K562 (cell line): ENCODE measurements around the gene CLEC1A. TPM values are rescaled to one million over a fixed set of nuclear protein-coding genes. Genes with fewer than 3 reads are reported as not detected.

Experiments
- ATAC-seq: fragments of 200-7000 bp; cut with Tn5 transposase; 3 replicates; pipeline ENCODE4 v1.9.1; 2020; ENCODE audit warnings: moderate library complexity
- BruUV-seq: library from RNA; stranded (reverse); fragments of 400-500 nt; replicated peaks from 2 replicates; lab custom pipeline; 2021; lab: Mats Ljungman, UMichigan
- CTCF ChIA-PET: fragments of 300-600 bp; formaldehyde crosslinking; extraction: SDS; loops from one replicate; lab custom pipeline; 2021; ENCODE audit warnings: low intra/inter-chr PET ratio; lab: Yijun Ruan, JAX
- POLR2A ChIA-PET: fragments of 300-600, 350-650 bp; sonication (Branson Sonifier 250); formaldehyde crosslinking; extraction: SDS; loops from one replicate; lab custom pipeline; 2021; ENCODE audit warnings: antibody characterized with exemption, inconsistent platforms; lab: Yijun Ruan, JAX
- DNase-seq, 4 experiments: peaks; one replicate each; pipeline versions ENCODE4 v3.0.0 to v3.0.0-alpha.2; 2011 to 2018; ENCODE audit warnings: low spot score in 3 of 4, mixed read lengths in 3 of 4; ENCODE audit errors: extremely low read depth in 1 of 4
- FAIRE-seq: peaks from 2 replicates; lab custom pipeline; 2011; peaks lifted over from hg19 to GRCh38; lab: Jason Lieb, UNC
- H2AFZ ChIP-seq: 2 replicates; pipeline ENCODE4 v1.6.0; 2011; ENCODE audit warnings: low read depth, low read length, control low read depth, inconsistent platforms
- H3K27ac ChIP-seq: fragments of 200-600 bp; 3 replicates; pipeline ENCODE4 v1.8.0; 2011; ENCODE audit warnings: low read depth, mild to moderate bottlenecking, control low read depth, inconsistent platforms, low read length, moderate library complexity, mixed read lengths; ENCODE audit errors: extremely low read depth
- H3K27me3 ChIP-seq, 2 experiments: fragments of 300-600 bp in 1 of 2; 2 replicates in 1 of 2; 3 replicates in 1 of 2; pipeline versions ENCODE4 v1.6.0 to v1.8.0; 2011; ENCODE audit warnings: inconsistent platforms in 2 of 2, low read length in 2 of 2, mild to moderate bottlenecking in 1 of 2, mixed read lengths in 1 of 2, moderate library complexity in 1 of 2; ENCODE audit not compliant: control insufficient read depth in 2 of 2, insufficient read depth in 2 of 2
- H3K36me3 ChIP-seq: fragments of 300-600 bp; 3 replicates; pipeline ENCODE4 v1.8.0; 2011; ENCODE audit warnings: mild to moderate bottlenecking, low read length, inconsistent platforms; ENCODE audit not compliant: control insufficient read depth, insufficient read depth
- H3K4me1 ChIP-seq, 2 experiments: fragments of 200-600 bp in 1 of 2; replicated peaks in 1 of 2; 2 replicates in 1 of 2; 3 replicates in 1 of 2; pipeline versions ENCODE4 v1.5.1 to v1.8.0; 2011; ENCODE audit warnings: inconsistent platforms in 2 of 2, low read length in 2 of 2, mild to moderate bottlenecking in 1 of 2, mixed read lengths in 1 of 2, moderate library complexity in 1 of 2; ENCODE audit not compliant: control insufficient read depth in 2 of 2, insufficient read depth in 2 of 2
- H3K4me2 ChIP-seq: 2 replicates; pipeline ENCODE4 v1.6.1; 2011; ENCODE audit warnings: low read length, control low read depth, inconsistent platforms, mixed read lengths; ENCODE audit not compliant: insufficient read depth
- H3K4me3 ChIP-seq: fragments of 200-600 bp; sonication (generic), shearing (Covaris generic); 2 replicates; pipeline ENCODE4 v1.5.1; 2016; ENCODE audit warnings: control low read depth, inconsistent platforms
- H3K79me2 ChIP-seq: fragments of 200-600 bp; 3 replicates; pipeline ENCODE4 v1.8.0; 2011; ENCODE audit warnings: low read length, inconsistent platforms; ENCODE audit not compliant: control insufficient read depth, insufficient read depth
- H3K9ac ChIP-seq, 2 experiments: 2 replicates each; pipeline versions ENCODE4 v1.6.0 to v1.6.1; 2011; ENCODE audit warnings: low read depth in 2 of 2, low read length in 2 of 2, control low read depth in 1 of 2, inconsistent platforms in 1 of 2, mild to moderate bottlenecking in 1 of 2, mixed read lengths in 1 of 2; ENCODE audit not compliant: insufficient read depth in 1 of 2
- H3K9me1 ChIP-seq: one replicate; pipeline ENCODE4 v1.6.0; 2011; ENCODE audit warnings: inconsistent platforms, mild to moderate bottlenecking, low read length, moderate library complexity; ENCODE audit not compliant: control insufficient read depth, insufficient read depth
- H3K9me3 ChIP-seq: replicated peaks from 2 replicates; pipeline ENCODE4 v1.5.1; 2011; ENCODE audit warnings: low read depth, low read length, inconsistent platforms; ENCODE audit not compliant: control insufficient read depth, insufficient read depth
- H4K20me1 ChIP-seq: replicated peaks from 2 replicates; pipeline ENCODE4 v1.6.1; 2011; ENCODE audit warnings: low read length, inconsistent platforms, mixed read lengths; ENCODE audit not compliant: control insufficient read depth, insufficient read depth
- CXXC5 ChIP-seq: fragments of 250-450 bp; sonication (Bioruptor Pico); IDR thresholded peaks from 2 replicates; pipeline ENCODE4 v1.8.0; 2022; ENCODE audit warnings: inconsistent platforms, mild to moderate bottlenecking, moderate library complexity
- ETV1 ChIP-seq: fragments of 450-650 bp; conservative IDR thresholded peaks from 2 replicates; pipeline ENCODE4 v1.6.1; 2016; ENCODE audit warnings: missing genetic modification characterization, control low read depth, low read depth, missing compliant biosample characterization
- FOXA3 ChIP-seq, 2 experiments: fragments of 450-650 bp in 1 of 2; sonication (generic) in 1 of 2; formaldehyde crosslinking; IDR thresholded peaks in 1 of 2; conservative IDR thresholded peaks in 1 of 2; 2 replicates each; pipeline versions ENCODE4 v1.4.0 to v1.8.0; 2020 to 2022; ENCODE audit warnings: mild to moderate bottlenecking in 2 of 2, missing genetic modification reagents in 1 of 2
- HDGF ChIP-seq: fragments of 450-650 bp; IDR thresholded peaks from 2 replicates; pipeline ENCODE4 v1.6.1; 2016
- KDM1A ChIP-seq, 2 experiments: fragments of 450-650 bp; IDR thresholded peaks; 2 replicates each; pipeline ENCODE4 v1.6.1; 2016; ENCODE audit warnings: mild to moderate bottlenecking in 2 of 2
- MAFG ChIP-seq: fragments of 450-650 bp; conservative IDR thresholded peaks from 2 replicates; pipeline ENCODE4 v1.6.1; 2016; ENCODE audit warnings: missing genetic modification characterization, missing compliant biosample characterization
- NBN ChIP-seq: fragments of 450-650 bp; IDR thresholded peaks from 2 replicates; pipeline ENCODE4 v1.6.1; 2016; ENCODE audit warnings: low read depth, mild to moderate bottlenecking
- NCOA6 ChIP-seq: fragments of 450-650 bp; IDR thresholded peaks from 2 replicates; pipeline ENCODE4 v1.6.1; 2017; ENCODE audit warnings: mild to moderate bottlenecking
- NFE2 ChIP-seq: IDR thresholded peaks from 2 replicates; pipeline ENCODE4 v1.6.1; 2014; ENCODE audit warnings: antibody characterized with exemption, low read depth
- PTTG1 ChIP-seq: fragments of 450-650 bp; IDR thresholded peaks from 2 replicates; pipeline ENCODE4 v1.6.1; 2016; ENCODE audit warnings: low read depth, mild to moderate bottlenecking, missing genetic modification characterization, missing compliant biosample characterization
- PURB ChIP-seq: sonication (generic); formaldehyde crosslinking; IDR thresholded peaks from 2 replicates; pipeline ENCODE4 v1.9.0; 2021; ENCODE audit warnings: low read depth, mild to moderate bottlenecking, missing genetic modification reagents
- RAD51 ChIP-seq: fragments of 450-650 bp; IDR thresholded peaks from 2 replicates; pipeline ENCODE4 v1.7.1; 2016; ENCODE audit warnings: low read depth, mild to moderate bottlenecking, borderline replicate concordance
- SNIP1 ChIP-seq: fragments of 450-650 bp; IDR thresholded peaks from 2 replicates; pipeline ENCODE4 v1.7.1; 2017; ENCODE audit warnings: low read depth, mild to moderate bottlenecking
- TAL1 ChIP-seq: fragments of 450-650 bp; IDR thresholded peaks from 2 replicates; pipeline ENCODE4 v1.6.1; 2016; ENCODE audit warnings: mild to moderate bottlenecking
- TCF7 ChIP-seq: sonication (generic); IDR thresholded peaks from 2 replicates; pipeline ENCODE4 v1.6.1; 2016; ENCODE audit warnings: antibody characterized with exemption, borderline replicate concordance
- TGIF2 ChIP-seq: sonication (generic); formaldehyde crosslinking; IDR thresholded peaks from 2 replicates; pipeline ENCODE4 v1.8.1; 2022; ENCODE audit warnings: mild to moderate bottlenecking, missing genetic modification reagents, moderate library complexity
- XRCC4 ChIP-seq: IDR thresholded peaks from one replicate; pipeline ENCODE4 v1.6.1; 2011; ENCODE audit not compliant: insufficient read depth, insufficient read length; ENCODE audit errors: extremely low read depth
- ZFP1 ChIP-seq: fragments of 450-650 bp; formaldehyde crosslinking; IDR thresholded peaks from 2 replicates; pipeline ENCODE4 v1.4.0; 2020; ENCODE audit warnings: mild to moderate bottlenecking, mixed read lengths
- ZNF311 ChIP-seq: fragments of 250-450 bp; sonication (Bioruptor Pico); IDR thresholded peaks from 2 replicates; pipeline ENCODE4 v1.4.0; 2020; ENCODE audit warnings: mild to moderate bottlenecking, moderate library complexity
- ZNF785 ChIP-seq: fragments of 250-450 bp; sonication (Bioruptor Pico); IDR thresholded peaks from 2 replicates; pipeline ENCODE4 v1.4.0; 2020; ENCODE audit warnings: mild to moderate bottlenecking
- WGBS: fragments of 100-300 bp; shearing (Covaris generic); methylation state at CpG from one replicate; pipeline ENCODE4 v1.1.6; 2016; ENCODE audit warnings: low coverage, mixed read lengths; ENCODE audit not compliant: insufficient coverage; ENCODE audit errors: missing lambda C conversion rate; 5-methylcytosine and 5-hydroxymethylcytosine counted together
- in situ Hi-C: fragments of 300-500 bp; cut with MboI; formaldehyde crosslinking; loops from 4 replicates; pipeline ENCODE4 v1.15.0; 2018; ENCODE audit warnings: inconsistent platforms, mixed read lengths
- intact Hi-C: fragments of 100-400 bp; cut with micrococcal nuclease; formaldehyde crosslinking; loops from 2 replicates; pipeline ENCODE4 v1.14.2; 2022
- polyA plus RNA-seq, 8 experiments: library from polyadenylated mRNA; depleted of rRNA in 4 of 8; stranded (reverse) in 5 of 8; unstranded in 3 of 8; fragments of >200 nt; fragmentation: Nextera tagmentation in 2 of 8; fragmentation: Illumina TruSeq in 1 of 8; extraction: Ambion mirVana in 2 of 8; extraction: Trizol in 1 of 8; gene quantifications; 2 replicates each; pipeline versions ENCODE4 v1.2.1 to v1.2.3, GENCODE V29; 2011 to 2014; ENCODE audit warnings: inconsistent platforms in 1 of 8, missing spikeins in 1 of 8
- total RNA-seq, 7 experiments: library from RNA; depleted of rRNA in 6 of 7; stranded (reverse); fragments of >200 nt in 6 of 7; fragmentation: Illumina TruSeq in 2 of 7; extraction: Trizol in 2 of 7; gene quantifications; 2 replicates each; pipeline versions ENCODE4 v1.2.1 to v1.2.3, GENCODE V29; 2011 to 2021; ENCODE audit warnings: low replicate concordance in 1 of 7
- TF ChIP-seq, protein P1 (sequence below): sonication (generic); formaldehyde crosslinking; IDR thresholded peaks from 2 replicates; pipeline ENCODE4 v1.8.1; 2023; ENCODE audit warnings: mild to moderate bottlenecking, missing genetic modification reagents
- TF ChIP-seq, protein P2 (sequence below): fragments of 250-450 bp; sonication (Bioruptor Pico); IDR thresholded peaks from 2 replicates; pipeline ENCODE4 v1.5.0; 2021; ENCODE audit warnings: mild to moderate bottlenecking, borderline replicate concordance

Gene CLEC1A
- total and polyA plus RNA-seq, 9 of the 15 experiments (the other 6 are each of a cell fraction or from before 2014, with no cell fraction given) = 0.04 TPM; not detected in 8

- POLR2A ChIA-PET = interaction anchor here (0.6 kb wide), 1 partner anchor 57 kb away, joined by 3 read pairs; no protein-coding TSS in a partner anchor
- CTCF ChIA-PET = no interaction called here
- Histone ChIP-seq H3K9ac (no peak overlapping the region), H2AFZ (no peak overlapping the region), H3K27ac (no peak overlapping the region), H3K36me3 (no peaks in the 10 kb centered on the region), H3K27me3 (no peaks in the 10 kb centered on the region), H3K79me2 (no peaks in the 10 kb centered on the region), H3K9me1 (no peaks in the 10 kb centered on the region), H3K9me3 (no peaks in the 10 kb centered on the region), H3K4me3 (no peak overlapping the region), H3K4me1 (no peaks in the 10 kb centered on the region), H4K20me1 (no peaks in the 10 kb centered on the region), H3K4me2 (no peak overlapping the region)
- no TSS peak for BruUV-seq
- in situ Hi-C loops (no loop called here), intact Hi-C loops (no loop called here)
- DNase-seq (no peak), ATAC-seq (no peak), FAIRE-seq (no peak)
- 7% methylated on average over 3 of the region's 3 CpGs for WGBS
- TF ChIP-seq NFE2 = 0 out of 2 replicates have a peak, but pooled peaks have one; percentile 17
- TF ChIP-seq CXXC5 (CRISPR knock-in tag) = no peak
- TF ChIP-seq, protein P1, sequence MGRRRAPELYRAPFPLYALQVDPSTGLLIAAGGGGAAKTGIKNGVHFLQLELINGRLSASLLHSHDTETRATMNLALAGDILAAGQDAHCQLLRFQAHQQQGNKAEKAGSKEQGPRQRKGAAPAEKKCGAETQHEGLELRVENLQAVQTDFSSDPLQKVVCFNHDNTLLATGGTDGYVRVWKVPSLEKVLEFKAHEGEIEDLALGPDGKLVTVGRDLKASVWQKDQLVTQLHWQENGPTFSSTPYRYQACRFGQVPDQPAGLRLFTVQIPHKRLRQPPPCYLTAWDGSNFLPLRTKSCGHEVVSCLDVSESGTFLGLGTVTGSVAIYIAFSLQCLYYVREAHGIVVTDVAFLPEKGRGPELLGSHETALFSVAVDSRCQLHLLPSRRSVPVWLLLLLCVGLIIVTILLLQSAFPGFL = no peak
- no peak for TF ChIP-seq ZNF311 (CRISPR knock-in tag)
- TF ChIP-seq ZFP1 (CRISPR knock-in tag) = no peak
- TF ChIP-seq MAFG = 0 out of 2 replicates have a peak, but pooled peaks have one; percentile 18
- TF ChIP-seq HDGF = no peak
- TF ChIP-seq KDM1A (IDR thresholded peaks at IDR 0.05) = peak in 1 of 2 experiments; percentile 52; a peak in 1 of 4 replicates
- TF ChIP-seq SNIP1 = no peak
- no peak for TF ChIP-seq PTTG1 (tag)
- no peak for TF ChIP-seq FOXA3 (CRISPR knock-in tag; conservative IDR thresholded peaks at IDR 0.05 in 1 of 2, IDR thresholded peaks at IDR 0.05 in 1 of 2)
- TF ChIP-seq, protein P2, sequence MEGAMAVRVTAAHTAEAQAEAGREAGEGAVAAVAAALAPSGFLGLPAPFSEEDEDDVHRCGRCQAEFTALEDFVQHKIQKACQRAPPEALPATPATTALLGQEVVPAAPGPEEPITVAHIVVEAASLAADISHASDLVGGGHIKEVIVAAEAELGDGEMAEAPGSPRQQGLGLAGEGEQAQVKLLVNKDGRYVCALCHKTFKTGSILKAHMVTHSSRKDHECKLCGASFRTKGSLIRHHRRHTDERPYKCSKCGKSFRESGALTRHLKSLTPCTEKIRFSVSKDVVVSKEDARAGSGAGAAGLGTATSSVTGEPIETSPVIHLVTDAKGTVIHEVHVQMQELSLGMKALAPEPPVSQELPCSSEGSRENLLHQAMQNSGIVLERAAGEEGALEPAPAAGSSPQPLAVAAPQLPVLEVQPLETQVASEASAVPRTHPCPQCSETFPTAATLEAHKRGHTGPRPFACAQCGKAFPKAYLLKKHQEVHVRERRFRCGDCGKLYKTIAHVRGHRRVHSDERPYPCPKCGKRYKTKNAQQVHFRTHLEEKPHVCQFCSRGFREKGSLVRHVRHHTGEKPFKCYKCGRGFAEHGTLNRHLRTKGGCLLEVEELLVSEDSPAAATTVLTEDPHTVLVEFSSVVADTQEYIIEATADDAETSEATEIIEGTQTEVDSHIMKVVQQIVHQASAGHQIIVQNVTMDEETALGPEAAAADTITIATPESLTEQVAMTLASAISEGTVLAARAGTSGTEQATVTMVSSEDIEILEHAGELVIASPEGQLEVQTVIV (CRISPR knock-in tag) = no peak
- no peak for TF ChIP-seq ZNF785 (CRISPR knock-in tag)
- no peak for TF ChIP-seq NCOA6
- no peak for TF ChIP-seq TAL1
- TF ChIP-seq TGIF2 = no peak
- TF ChIP-seq PURB (CRISPR knock-in tag) = no peak
- TF ChIP-seq XRCC4 = no peak
- no peak for TF ChIP-seq NBN
- TF ChIP-seq TCF7 = no peak
- no peak for TF ChIP-seq ETV1 (tag)
- TF ChIP-seq RAD51 = no peak
Measured at GRCh38 chr12:10119066-10119465, 20.3 kb upstream of the CLEC1A start.
